GM21526 (cell line): ENCODE data around the gene NME9.
"Not testable (repeated sequence)": the region's sequence is repeated elsewhere in the genome, so short reads cannot be mapped to it uniquely, and the experiment has no call there.

Source experiments
- ATAC-seq: cut with Tn5 transposase; IDR thresholded peaks from one replicate; pipeline ENCODE4 v1.9.1; 2021; ENCODE audit warnings: moderate library complexity; ENCODE audit not compliant: unreplicated experiment, low FRiP score

Gene NME9, protein sequence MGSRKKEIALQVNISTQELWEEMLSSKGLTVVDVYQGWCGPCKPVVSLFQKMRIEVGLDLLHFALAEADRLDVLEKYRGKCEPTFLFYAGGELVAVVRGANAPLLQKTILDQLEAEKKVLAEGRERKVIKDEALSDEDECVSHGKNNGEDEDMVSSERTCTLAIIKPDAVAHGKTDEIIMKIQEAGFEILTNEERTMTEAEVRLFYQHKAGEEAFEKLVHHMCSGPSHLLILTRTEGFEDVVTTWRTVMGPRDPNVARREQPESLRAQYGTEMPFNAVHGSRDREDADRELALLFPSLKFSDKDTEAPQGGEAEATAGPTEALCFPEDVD

DNA sequence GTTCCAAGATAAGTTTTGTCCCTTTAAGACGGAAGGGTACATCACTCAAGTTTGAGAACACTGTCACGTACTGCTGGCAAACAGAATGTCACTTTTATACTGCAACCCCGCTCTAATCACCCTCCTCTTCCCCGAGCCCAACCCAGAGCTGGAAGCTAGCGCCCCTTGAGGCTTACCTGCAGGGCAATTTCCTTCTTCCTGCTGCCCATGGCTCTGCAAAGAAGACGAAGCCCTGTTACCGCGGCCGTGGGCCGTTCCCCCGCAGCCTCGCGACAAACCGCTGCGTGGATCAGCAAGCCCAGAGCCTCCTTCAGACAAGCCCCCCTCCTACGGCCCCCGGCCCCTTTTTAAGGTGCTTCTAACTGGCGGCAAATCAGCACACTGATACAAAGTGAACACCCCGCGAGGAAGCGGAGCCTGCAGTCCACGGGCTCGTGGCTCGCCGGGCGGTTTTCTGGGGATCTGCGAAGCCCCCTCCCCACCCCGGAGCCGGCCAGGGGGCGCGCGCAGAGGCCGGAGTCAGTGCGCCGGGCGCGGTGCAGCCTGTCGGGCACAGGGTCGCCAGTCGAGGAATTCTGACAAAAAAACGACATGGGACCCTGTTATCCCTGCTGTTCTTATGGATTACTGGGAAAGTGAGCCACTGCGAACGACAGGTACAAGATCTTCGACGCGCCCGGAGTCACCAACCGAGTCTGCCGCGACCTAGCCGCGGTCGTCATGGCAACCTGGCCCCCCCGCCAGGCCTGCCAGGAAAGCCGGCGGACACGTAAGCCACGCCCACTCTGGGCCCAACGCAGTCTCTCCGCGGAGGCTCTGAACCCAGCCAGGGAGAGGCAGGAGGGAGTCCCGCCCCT is at the start of gene NME9:
NME9 (minus strand) TSS at position 725 of the 857 bp plus-strand sequence; CDS start at position 209, 516 bp downstream.
- peak; percentile 68 for ATAC-seq

DNA sequence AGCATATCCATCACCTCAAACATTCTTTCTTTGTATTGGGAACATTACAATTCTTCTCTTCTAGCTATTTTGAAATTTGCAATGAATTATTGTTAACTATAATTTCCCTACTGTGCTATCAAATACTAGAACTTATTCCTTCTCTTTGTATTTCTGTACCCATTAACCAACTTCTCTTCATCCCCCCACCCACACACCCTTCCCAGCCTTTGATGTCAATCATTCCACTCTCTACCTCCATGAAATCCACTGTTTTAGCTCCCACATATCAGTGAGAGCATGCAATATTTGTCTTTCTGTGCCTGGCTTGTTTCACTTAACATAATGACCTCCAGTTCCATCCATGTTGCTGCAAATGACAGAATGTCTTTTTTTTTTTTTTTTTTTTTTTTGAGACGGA is 49.3 kb upstream of the NME9 start:
- no peak for ATAC-seq

DNA sequence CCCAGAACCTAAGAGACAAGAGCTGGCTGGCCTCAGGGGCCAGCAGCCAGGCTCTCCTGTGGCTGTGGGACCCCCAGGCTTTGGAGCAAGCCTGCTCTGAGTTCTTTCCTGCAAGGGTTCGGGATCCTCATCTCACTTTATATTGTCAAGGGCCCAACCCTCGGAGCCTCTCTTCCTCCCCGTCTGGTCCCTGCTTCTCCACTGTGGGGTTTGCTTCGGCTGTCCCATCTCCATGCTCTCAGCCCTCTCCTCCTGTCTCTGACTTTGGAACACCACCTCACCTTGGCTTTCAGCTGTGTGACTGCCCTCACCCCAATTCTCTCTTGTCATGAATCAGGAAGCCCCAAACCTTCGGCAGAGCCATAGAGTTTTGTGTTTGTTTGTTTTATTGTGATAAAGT is 48.7 kb upstream of the NME9 start:
- ATAC-seq, result no peak

DNA sequence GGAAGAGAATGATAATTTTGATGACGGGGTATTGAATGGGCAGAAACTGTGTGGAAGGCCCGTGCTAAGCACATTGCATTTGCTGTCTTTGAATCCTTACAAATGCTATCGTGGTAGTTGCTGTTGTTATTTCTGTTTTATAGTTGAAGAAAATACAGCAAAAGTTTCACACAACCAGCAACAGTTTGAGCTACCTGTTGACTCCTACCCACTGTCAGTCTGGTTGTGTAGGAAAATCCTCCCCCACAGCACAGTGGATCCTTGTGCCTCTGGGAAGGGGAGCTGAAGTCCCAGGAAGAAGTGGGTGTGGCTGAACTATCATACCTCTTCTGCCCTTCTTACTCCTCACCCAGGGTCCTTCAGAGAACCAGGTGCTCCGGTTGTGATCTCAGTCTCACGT is 48.2 kb upstream of the NME9 start:
- no peak for ATAC-seq

DNA sequence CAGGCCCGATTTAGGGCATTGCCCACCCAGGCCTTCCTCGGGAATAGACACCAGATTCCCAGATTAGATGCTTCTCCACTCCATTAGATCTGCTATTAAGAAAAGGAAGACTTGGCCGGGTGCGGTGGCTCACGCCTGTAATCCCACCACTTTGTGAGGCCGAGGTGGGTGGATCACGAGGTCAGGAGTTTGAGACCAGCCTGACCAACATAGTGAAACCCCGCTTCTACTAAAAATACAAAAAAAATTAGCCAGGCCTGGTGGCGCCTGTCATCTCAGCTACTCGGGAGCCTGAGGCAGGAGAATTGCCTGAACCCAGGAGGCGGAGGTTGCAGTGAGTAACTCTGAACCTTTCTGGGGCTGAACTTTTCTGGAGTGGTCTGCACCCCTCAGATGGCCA is 47.6 kb upstream of the NME9 start:
- ATAC-seq, result not testable (repeated sequence)

DNA sequence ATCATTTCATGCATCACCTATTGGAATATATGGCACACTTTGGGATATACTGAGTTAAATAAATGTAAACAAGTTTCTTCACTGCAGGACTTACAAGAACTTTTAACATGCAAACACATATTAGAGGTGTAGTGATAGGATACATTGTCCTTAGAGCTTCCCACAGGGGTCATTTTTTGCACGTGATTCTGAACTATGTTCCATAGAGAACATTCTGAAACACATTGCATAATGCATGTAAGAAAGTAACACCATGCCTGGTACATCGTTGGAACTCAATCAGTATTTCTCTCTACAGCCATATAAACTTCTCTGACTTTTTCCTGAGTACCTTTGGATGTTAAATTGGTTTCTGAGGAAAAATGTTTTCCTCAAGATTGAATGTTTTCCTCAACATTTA is 47.0 kb upstream of the NME9 start:
- ATAC-seq, result no peak

DNA sequence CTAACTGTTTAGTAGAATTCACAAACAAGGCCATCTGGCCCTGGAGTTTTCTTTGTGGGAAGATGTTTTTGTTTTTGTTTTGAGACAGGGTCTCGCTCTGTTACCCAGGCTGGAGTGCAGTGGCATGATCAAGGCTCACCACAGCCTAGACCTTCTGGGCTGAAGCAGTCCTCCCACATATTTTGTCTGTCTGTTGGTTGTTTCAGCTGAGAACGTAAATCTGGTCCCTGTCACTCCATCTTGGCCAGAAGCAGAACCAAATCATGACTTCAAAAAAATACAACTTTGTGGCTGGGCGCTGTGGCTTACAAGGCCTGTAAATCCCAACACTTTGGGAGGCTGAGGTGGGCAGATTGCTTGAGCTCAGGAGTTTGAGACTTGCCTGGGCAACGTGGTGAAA is 45.8 kb upstream of the NME9 start:
- no peak for ATAC-seq

DNA sequence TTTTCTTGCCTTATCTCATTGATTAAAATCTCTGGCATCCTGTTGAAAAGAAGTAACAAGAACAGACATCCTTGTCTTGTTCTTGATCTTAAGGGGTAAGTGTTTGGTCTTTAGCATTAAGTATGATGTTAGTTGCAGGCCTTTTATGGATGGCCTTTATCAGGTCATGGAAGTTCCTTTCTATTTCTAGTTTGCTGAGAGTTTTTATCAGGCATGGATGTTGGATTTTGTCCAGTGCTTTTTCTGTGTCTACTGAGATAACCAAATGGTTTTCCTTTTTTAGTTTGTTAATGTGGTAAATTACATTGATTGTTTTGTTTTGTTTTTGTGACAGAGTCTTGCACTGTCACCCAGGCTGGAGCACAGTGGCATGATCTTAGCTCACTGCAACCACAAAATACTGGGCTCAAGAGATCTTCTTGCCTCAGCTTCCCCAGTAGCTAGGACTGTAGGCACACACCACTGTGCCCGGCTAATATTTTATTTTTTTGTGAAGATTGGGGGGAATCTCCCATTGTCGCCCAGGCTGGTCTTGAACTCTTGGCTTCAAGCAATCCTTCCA is 45.0 kb upstream of the NME9 start:
- no peak for ATAC-seq

DNA sequence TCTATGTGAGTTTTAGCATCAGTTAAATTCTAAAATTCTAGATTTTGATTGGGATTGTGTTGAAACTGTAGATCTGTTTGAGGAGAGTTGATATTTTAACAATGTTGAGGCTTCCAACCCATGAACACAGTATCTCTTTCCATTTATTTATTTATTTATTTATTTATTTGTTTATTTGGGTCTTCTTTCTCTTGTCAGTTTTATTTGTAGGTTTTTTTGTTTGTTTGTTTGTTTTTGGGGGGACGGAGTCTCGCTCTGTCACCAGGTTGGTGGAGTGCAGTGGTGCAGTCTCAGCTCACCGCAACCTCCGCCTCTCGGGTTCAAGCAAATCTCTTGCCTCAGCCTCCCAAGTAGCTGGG is 44.1 kb upstream of the NME9 start:
- ATAC-seq, result no peak

DNA sequence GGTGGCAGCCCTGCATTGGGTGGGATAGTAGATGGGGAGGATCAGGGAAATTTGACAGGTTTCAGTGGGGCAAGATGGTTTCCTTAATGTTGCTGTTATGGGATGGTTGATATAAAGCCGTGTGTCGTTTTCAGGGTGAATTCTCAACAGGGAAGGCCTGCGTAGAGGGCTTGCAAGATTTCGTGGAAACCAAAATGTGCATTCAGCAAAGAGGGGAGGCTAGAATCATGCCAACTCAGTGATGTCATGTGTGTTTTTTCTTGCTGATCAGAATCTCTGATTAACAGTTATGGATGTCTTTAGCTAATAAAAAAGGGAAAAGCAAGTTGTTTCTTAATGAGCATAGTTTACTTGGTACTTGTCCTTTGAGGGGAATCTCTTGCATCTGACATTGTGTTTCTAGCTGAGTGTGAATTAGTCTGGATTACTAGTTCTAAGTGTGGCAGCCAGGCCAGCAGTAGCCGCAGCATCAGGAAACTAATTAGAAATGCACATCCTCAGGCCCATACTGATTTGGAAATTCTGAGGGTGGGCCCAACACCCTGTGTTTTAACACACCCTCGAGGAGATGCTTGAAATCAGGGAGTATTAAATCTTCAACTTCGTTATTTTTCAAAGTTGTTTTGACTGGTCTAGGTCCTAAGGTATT is 43.6 kb upstream of the NME9 start:
- no peak for ATAC-seq

DNA sequence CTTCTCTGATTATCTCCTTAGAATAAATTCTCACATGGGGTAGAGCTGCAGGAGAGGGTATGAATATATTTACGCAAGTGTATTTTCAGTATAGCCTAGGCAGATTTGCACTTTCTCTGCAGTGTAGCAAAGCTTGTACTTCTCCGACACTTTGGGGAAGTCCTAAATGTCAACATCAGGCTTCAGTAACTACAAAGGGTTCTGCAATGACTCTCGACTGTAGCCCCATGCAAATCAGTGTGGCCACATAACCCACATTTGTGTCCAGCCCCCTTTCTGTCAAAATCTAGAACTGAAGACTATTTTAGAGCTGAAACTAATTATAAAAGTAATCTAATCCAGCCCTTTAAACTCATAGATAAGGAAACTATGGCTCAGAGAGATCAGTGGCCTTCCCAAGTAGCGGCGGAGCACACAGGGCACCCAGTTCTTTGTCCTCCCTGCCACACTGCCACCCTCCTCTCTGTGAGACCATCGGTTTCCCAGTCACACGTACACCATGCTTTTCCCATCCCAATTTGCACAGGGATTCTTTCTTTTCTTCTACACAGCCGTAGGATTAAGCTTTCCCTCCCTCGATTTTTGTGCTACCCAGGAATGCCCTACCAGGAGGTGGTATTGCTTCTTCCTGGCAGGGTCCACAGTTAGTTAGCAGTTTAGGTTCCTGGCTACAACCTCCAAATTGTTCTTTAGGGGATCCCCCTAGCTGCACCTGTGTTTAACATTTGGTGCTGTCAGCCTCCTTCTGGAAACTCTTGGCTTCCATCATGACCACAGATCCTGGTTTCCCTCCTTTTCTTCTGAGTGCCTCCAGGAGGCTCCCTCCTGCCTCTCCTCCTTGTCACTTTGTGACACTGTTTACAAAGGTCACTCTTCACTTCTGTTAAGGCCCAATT is 41.7 kb upstream of the NME9 start:
- peak; percentile 100 for ATAC-seq

DNA sequence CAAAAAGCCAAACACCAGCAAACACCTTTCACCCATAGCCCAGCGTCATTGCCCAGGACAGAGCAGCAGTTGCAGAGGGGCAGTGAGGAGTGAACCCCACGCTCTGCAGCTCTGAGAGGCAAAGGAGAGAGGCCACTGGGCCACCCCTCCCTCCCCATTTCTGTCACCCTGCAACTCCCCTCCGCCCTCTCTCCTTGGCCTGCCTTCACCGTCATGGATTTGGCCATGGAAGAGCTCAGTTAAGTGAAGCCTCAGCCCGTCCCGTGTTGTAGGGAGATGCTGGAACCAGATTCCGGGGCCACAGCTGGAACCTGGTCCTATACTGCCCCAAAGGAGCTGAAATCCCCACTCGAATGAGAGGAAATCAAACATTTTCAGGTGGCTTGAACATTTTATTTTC is 40.7 kb upstream of the NME9 start:
- no peak for ATAC-seq

DNA sequence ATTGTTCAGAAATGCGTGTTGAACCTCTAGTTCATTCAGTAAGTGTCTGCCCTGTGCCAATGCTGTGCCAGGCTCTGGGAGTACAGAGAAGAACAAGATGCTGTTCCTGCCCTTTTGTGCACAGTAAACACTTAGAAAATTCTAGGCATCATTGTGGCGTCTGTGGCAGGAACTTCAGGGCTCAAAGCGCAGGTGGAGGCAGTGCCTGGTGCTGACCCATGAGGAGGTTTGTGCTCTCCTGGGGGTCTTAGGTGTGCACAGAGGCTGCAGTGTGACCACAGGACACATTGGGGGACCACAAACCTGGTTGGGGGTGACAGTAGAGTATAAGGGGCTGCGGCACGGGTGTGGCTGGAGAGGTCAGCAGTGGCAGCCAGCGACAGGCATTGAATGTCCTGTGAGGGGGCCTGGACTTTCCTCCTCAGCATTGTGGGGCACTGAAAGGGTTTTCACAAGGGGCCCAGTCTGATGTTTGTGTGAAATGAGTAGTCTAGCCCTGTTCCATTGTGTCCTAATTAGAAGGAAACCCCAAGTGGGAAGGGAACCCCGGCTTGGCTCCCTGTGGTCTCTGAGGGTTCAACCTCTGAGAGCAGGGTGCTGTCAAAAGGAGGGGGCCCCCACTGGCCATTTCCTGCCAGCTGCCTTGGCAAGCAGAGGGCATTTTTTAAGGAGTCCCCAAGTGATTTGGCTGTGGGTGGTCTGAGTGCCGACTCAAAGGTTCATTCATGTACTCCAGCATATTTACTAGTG is 39.7 kb upstream of the NME9 start:
- ATAC-seq, result no peak

DNA sequence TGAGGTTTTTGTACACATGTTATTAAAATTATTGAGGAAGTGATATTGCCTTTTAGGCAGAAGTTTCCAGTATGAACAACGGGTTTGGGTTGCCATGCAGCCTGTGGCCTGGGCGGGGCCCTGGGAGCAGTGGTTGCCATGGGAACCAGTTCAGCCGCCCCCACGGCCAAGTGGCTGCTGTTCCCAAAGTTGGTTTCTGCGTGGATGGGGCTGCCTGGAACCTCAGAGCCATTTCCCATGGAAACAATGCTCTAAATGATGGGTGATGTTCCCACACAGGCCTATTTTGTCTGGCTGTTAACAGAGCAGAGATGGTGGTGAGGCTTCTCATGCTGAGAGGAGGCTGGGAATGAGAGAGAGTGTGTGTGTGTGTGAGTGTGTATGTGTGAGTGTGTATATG is 38.3 kb upstream of the NME9 start:
- no peak for ATAC-seq

DNA sequence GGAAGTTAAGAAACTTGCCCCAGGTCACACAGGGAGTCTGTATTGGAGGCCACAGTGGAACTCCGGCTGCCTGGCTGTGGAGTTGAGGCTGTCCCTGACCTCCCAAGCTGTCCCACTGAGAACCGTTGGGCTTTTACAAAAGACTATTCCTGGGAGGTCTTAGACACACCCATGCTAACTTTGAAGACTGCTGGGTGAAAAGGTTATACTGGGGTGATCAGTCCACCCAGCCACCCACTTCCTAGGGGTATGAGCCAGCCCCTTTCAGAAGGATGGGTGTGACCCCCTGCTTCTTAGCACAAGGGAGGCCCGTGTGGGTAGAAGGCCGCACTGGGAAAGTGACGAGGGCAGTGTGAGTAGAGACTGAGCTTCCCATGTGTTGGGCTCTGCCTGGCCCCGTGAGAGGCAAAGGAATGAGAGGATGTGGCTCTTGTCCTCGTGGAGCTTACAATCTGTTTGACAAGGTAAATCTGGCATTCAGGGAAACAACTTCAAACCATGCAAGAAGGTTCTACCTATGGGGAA is 37.7 kb upstream of the NME9 start:
- ATAC-seq, result no peak

DNA sequence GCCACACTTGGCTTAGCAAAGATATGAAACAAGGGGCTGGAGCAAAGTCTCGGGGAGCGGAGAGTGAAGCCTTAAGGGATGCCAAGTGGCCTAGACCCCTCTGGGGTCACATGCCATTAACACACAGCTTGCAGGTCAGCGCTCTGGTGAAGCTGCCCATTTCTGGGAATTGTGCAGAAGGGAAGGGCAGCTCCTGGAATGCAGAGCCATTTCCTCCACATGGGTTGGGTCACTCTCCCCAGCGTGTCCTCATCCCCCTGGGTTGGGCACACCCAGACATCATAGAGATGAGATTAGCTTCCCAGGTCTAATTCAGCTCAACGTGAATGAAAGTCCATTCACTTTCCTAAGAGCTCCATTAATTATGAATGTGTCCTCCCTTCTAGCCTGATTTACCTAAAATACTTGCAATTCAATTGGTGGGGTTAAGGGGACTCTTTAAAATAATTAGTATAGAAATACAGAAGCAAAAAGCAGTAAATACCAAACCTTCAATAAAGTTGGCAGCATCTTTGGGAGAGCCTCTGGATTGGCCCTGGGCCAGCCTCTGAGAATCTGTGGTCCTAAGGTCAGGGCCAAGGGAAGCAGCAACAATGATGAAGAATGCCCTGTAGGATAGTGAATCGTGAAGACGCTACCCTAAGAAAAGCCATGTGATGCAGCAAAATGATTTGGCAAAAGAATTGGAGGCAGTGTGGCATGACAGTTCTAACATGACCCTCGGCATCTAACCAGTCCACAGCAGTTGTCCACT is 36.5 kb upstream of the NME9 start:
- no peak for ATAC-seq

DNA sequence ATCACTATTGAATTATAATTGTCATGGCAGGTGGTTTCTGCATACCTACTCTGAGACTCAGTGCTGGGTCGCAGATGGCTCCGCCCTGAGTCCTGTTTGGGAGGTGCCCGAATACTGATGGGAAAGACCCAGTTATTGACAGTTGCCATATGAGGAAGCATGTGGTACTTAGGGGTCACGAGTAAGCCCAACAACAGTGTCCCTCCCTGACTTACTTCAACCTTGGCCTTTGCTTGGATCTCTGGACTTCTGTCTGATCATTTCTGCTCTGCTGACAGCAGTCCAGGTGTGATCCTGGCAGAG is 35.6 kb upstream of the NME9 start:
- ATAC-seq, result no peak

DNA sequence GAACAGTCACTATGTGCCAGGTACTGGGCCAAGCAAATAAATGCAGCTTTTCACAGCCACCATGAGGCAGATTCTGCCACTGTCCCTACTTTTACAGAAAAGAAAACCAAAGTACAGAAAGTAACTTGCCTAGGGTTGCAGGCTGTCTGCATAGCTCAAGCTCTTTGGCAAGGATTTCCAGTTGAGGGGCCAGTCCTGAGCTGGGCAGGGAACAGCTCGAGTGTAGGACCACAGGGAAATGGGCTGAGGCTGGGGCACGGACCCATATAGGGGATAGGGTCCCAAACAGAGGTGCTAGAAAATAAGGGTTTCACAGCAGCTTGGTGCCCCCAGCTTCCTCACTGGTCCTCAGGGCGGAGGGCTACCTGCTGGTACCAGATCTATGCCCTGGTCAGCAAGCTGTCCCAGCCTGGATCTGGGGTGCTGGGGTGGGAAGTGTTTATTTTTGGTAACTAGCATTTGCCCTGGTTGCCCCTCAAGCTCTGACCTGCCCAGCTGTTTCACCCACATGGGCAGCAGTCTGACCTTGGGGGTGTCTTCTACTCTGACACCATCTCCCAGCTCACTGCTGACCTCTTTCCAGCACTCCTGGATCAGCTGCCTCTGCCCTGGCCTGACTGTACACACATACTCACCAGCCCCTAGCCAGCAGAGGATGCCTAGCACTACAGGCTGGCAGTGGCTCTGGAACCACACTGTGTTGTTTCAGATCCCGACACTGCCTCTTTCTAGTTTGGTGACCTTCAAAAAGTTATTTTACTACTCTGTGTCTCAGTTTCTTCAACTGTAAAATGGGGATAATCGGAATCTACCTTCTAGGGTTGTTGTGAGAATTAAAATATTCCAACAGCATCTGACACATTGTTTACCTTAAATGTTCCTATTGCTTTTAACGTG is 35.0 kb upstream of the NME9 start:
- ATAC-seq, result no peak
